ENCODE results near the gene KRT73. TPM values are rescaled to one million over a fixed set of nuclear protein-coding genes. Genes with fewer than 3 reads are reported as not detected.

Gene KRT73
- not detected for polyA plus RNA-seq (ENCODE audit: insufficient read length)
- long read RNA-seq, donor 1: 0 reads
- long read RNA-seq, donor 2: 0 reads
- long read RNA-seq, donor 3: 0 reads
- long read RNA-seq, donor 4: 0 reads
- long read RNA-seq, donor 5: 0 reads
- long read RNA-seq, donor 6: 0 reads
- long read RNA-seq, donor 7: 0 reads
- long read RNA-seq, donor 8: 0 reads

GRCh38 chr12:52618216-52618615, at the start of gene KRT73:
Gene KRT73, minus strand, starts transcription at chr12:52618559. Its CDS starts 35 bp downstream, at chr12:52618524.
- DNase-seq: no peak

GRCh38 chr12:52667931-52668330, 49.6 kb upstream of the KRT73 start:
- DNase-seq: no peak

- no peak for DNase-seq
Measured at GRCh38 chr12:52667509-52667908, 49.1 kb upstream of the KRT73 start.

GRCh38 chr12:52666471-52666870, 48.1 kb upstream of the KRT73 start:
- DNase-seq: no peak

- DNase-seq: no peak
Measured at GRCh38 chr12:52663420-52663819, 45.1 kb upstream of the KRT73 start.

- DNase-seq: no peak
Measured at GRCh38 chr12:52662918-52663229, 44.5 kb upstream of the KRT73 start.

GRCh38 chr12:52662093-52662917, 43.9 kb upstream of the KRT73 start:
- DNase-seq: no peak

GRCh38 chr12:52661668-52662067, 43.3 kb upstream of the KRT73 start:
- no peak for DNase-seq

- no peak for DNase-seq
Measured at GRCh38 chr12:52660934-52661499, 42.7 kb upstream of the KRT73 start.

- DNase-seq: no peak
Measured at GRCh38 chr12:52659951-52660350, 41.6 kb upstream of the KRT73 start.

- no peak for DNase-seq
Measured at GRCh38 chr12:52659395-52659794, 41.0 kb upstream of the KRT73 start.

GRCh38 chr12:52658196-52658595, 39.8 kb upstream of the KRT73 start:
- no peak for DNase-seq

- DNase-seq: no peak
Measured at GRCh38 chr12:52657250-52657902, 39.0 kb upstream of the KRT73 start.

- no peak for DNase-seq
Measured at GRCh38 chr12:52656616-52657015, 38.3 kb upstream of the KRT73 start.

- no peak for DNase-seq
Measured at GRCh38 chr12:52655720-52656124, 37.4 kb upstream of the KRT73 start.

- no peak for DNase-seq
Measured at GRCh38 chr12:52655251-52655650, 36.9 kb upstream of the KRT73 start.

GRCh38 chr12:52651726-52652261, 33.4 kb upstream of the KRT73 start, which contains the start of gene KRT2:
Gene KRT2, minus strand, starts transcription at chr12:52652211. Its CDS starts 69 bp downstream, at chr12:52652142.
- DNase-seq: no peak

GRCh38 chr12:52650520-52651081, 32.2 kb upstream of the KRT73 start:
- DNase-seq: peak; percentile 20

- DNase-seq: no peak
Measured at GRCh38 chr12:52649066-52649465, 30.7 kb upstream of the KRT73 start.

GRCh38 chr12:52648012-52648550, 29.7 kb upstream of the KRT73 start:
- DNase-seq: no peak

GRCh38 chr12:52647601-52648000, 29.2 kb upstream of the KRT73 start:
- DNase-seq: no peak

- no peak for DNase-seq
Measured at GRCh38 chr12:52646613-52647012, 28.3 kb upstream of the KRT73 start.
